HepG2 (cell line): Measurements from ENCODE around the gene PTCD1. TPM values are rescaled to one million over a fixed set of nuclear protein-coding genes. Genes with fewer than 3 reads are reported as not detected.

ENCODE experiments used
- ARID4A ChIP-seq: sonication (generic); formaldehyde crosslinking; IDR thresholded peaks from 2 replicates; pipeline ENCODE4 v1.5.0; 2020; ENCODE audit warnings: mild to moderate bottlenecking, missing genetic modification reagents, borderline replicate concordance
- ETV6 ChIP-seq: sonication (generic); formaldehyde crosslinking; conservative IDR thresholded peaks from 2 replicates; pipeline ENCODE4 v1.4.0; 2020; ENCODE audit warnings: missing genetic modification reagents
- JUND ChIP-seq: sonication (generic); formaldehyde crosslinking; IDR thresholded peaks from 2 replicates; pipeline ENCODE4 v1.8.0; 2022; ENCODE audit warnings: mild to moderate bottlenecking, missing genetic modification reagents
- KDM6A ChIP-seq: IDR thresholded peaks from 2 replicates; pipeline ENCODE4 v1.6.1; 2016; ENCODE audit warnings: low read depth
- PHF8 ChIP-seq: sonication (generic); formaldehyde crosslinking; IDR thresholded peaks from 2 replicates; pipeline ENCODE4 v1.5.0; 2020; ENCODE audit warnings: missing genetic modification reagents
- POLR2G ChIP-seq: fragments of 200-400 bp; formaldehyde crosslinking; IDR thresholded peaks from 2 replicates; pipeline ENCODE4 v1.6.1; 2018; ENCODE audit warnings: mild to moderate bottlenecking, low read depth, low read length, moderate library complexity
- SIX4 ChIP-seq: sonication (generic); formaldehyde crosslinking; IDR thresholded peaks from 2 replicates; pipeline ENCODE4 v1.4.0; 2020; ENCODE audit warnings: missing genetic modification reagents
- SOX6 ChIP-seq, 2 experiments: fragments of 450-650 bp in 1 of 2; sonication (generic) in 1 of 2; formaldehyde crosslinking in 1 of 2; IDR thresholded peaks; 2 replicates each; pipeline versions ENCODE4 v1.4.0 to v1.6.1; 2017 to 2020; ENCODE audit warnings: antibody characterized with exemption in 1 of 2, mild to moderate bottlenecking in 1 of 2, missing genetic modification reagents in 1 of 2
- SPEN ChIP-seq: sonication (generic); formaldehyde crosslinking; IDR thresholded peaks from 2 replicates; pipeline ENCODE4 v1.5.1; 2020; ENCODE audit warnings: low read depth, mild to moderate bottlenecking, missing genetic modification reagents
- THAP9 ChIP-seq: sonication (generic); formaldehyde crosslinking; IDR thresholded peaks from 2 replicates; pipeline ENCODE4; 2020; ENCODE audit warnings: missing genetic modification reagents, mild to moderate bottlenecking, borderline replicate concordance
- ZBTB21 ChIP-seq: sonication (generic); formaldehyde crosslinking; IDR thresholded peaks from 2 replicates; pipeline ENCODE4 v1.4.0; 2020; ENCODE audit warnings: missing genetic modification reagents
- ZBTB7A ChIP-seq: sonication (generic); formaldehyde crosslinking; IDR thresholded peaks from 2 replicates; pipeline ENCODE4 v1.8.0; 2022; ENCODE audit warnings: mild to moderate bottlenecking, missing genetic modification reagents
- ZFX ChIP-seq: sonication (generic); formaldehyde crosslinking; IDR thresholded peaks from 2 replicates; pipeline ENCODE4 v1.4.0; 2020; ENCODE audit warnings: mild to moderate bottlenecking, low read depth, missing genetic modification reagents, moderate library complexity
- ZNF143 ChIP-seq: sonication (generic); formaldehyde crosslinking; IDR thresholded peaks from 2 replicates; pipeline ENCODE4 v1.4.0; 2020; ENCODE audit warnings: missing genetic modification reagents
- ZNF331 ChIP-seq: sonication (generic); formaldehyde crosslinking; IDR thresholded peaks from 2 replicates; pipeline ENCODE4 v1.4.0; 2020; ENCODE audit warnings: missing genetic modification reagents
- ZNF382 ChIP-seq: sonication (generic); formaldehyde crosslinking; IDR thresholded peaks from 2 replicates; pipeline ENCODE4 v1.5.0; 2020; ENCODE audit warnings: missing genetic modification reagents, mild to moderate bottlenecking, borderline replicate concordance
- ZNF710 ChIP-seq: sonication (generic); formaldehyde crosslinking; IDR thresholded peaks from 2 replicates; pipeline ENCODE4 v1.5.0; 2020; ENCODE audit warnings: mild to moderate bottlenecking, missing genetic modification reagents, borderline replicate concordance
- polyA plus RNA-seq, 8 experiments: library from polyadenylated mRNA; depleted of rRNA in 3 of 8; stranded (reverse) in 7 of 8; unstranded in 1 of 8; fragments of >200 nt; fragmentation: Illumina TruSeq in 4 of 8; extraction: Trizol in 4 of 8; gene quantifications; 2 replicates each; pipeline versions ENCODE4 v1.2.1 to v1.2.3, GENCODE V29; 2011 to 2016; ENCODE audit warnings: low read depth in 4 of 8, missing spikeins in 1 of 8, mixed read lengths in 1 of 8; ENCODE audit not compliant: insufficient read depth in 1 of 8
- total RNA-seq, 5 experiments: library from RNA; depleted of rRNA; stranded (reverse); fragments of >200 nt; fragmentation: Illumina TruSeq; extraction: Trizol; gene quantifications; 2 replicates each; pipeline ENCODE4 v1.2.3, GENCODE V29; 2016; ENCODE audit warnings: low read depth in 1 of 5
- TF ChIP-seq, protein P1 (sequence below): sonication (generic); formaldehyde crosslinking; IDR thresholded peaks from 2 replicates; pipeline ENCODE4 v1.4.0; 2020; ENCODE audit warnings: missing genetic modification reagents, borderline replicate concordance

The PTCD1 gene
- total and polyA plus RNA-seq, 2 of the 13 experiments (the other 11 are each of a cell fraction or from before 2014, with no cell fraction given) = 3.0 to 8.4 TPM

- TF ChIP-seq THAP9 (CRISPR knock-in tag) (0 out of 2 replicates have a peak, but pooled peaks have one; percentile 39), ZBTB21 (CRISPR knock-in tag) (no peak), ETV6 (no peak), JUND (0 out of 2 replicates have a peak, but pooled peaks have one; percentile 24), SIX4 (CRISPR knock-in tag) (no peak), ZNF710 (0 out of 2 replicates have a peak, but pooled peaks have one; percentile 29), POLR2G (peak; percentile 47), ARID4A (peak; percentile 62; the same call in 1 of the 2 replicates), ZNF143 (CRISPR knock-in tag) (no peak), PHF8 (CRISPR knock-in tag) (peak; percentile 22; the same call in 1 of the 2 replicates), ZBTB7A (CRISPR knock-in tag) (peak; percentile 48; the same call in 1 of the 2 replicates), KDM6A (peak; percentile 56; the same call in 1 of the 2 replicates), ZNF382 (no peak), SOX6 (IDR thresholded peaks at IDR 0.05) (no peak), SOX6 (CRISPR knock-in tag; IDR thresholded peaks at IDR 0.05) (0 out of 2 replicates have a peak, but pooled peaks have one; percentile 12), ZNF331 (peak; percentile 57; the same call in 1 of the 2 replicates), ZFX (CRISPR knock-in tag) (peak; percentile 60), SPEN (0 out of 2 replicates have a peak, but pooled peaks have one; percentile 42)
- TF ChIP-seq, protein P1, sequence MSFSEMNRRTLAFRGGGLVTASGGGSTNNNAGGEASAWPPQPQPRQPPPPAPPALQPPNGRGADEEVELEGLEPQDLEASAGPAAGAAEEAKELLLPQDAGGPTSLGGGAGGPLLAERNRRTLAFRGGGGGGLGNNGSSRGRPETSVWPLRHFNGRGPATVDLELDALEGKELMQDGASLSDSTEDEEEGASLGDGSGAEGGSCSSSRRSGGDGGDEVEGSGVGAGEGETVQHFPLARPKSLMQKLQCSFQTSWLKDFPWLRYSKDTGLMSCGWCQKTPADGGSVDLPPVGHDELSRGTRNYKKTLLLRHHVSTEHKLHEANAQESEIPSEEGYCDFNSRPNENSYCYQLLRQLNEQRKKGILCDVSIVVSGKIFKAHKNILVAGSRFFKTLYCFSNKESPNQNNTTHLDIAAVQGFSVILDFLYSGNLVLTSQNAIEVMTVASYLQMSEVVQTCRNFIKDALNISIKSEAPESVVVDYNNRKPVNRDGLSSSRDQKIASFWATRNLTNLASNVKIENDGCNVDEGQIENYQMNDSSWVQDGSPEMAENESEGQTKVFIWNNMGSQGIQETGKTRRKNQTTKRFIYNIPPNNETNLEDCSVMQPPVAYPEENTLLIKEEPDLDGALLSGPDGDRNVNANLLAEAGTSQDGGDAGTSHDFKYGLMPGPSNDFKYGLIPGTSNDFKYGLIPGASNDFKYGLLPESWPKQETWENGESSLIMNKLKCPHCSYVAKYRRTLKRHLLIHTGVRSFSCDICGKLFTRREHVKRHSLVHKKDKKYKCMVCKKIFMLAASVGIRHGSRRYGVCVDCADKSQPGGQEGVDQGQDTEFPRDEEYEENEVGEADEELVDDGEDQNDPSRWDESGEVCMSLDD (CRISPR knock-in tag) = peak; percentile 38; the same call in 1 of the 2 replicates
These were observed 56.9 kb downstream of the PTCD1 start (continued) for GRCh38 chr7:99381664-99382075.
